Measurements from ENCODE around the gene TP53BP2.
"Not testable (repeated sequence)": the region's sequence is repeated elsewhere in the genome, so short reads cannot be mapped to it uniquely, and the experiment has no call there.

Gene TP53BP2

DNA sequence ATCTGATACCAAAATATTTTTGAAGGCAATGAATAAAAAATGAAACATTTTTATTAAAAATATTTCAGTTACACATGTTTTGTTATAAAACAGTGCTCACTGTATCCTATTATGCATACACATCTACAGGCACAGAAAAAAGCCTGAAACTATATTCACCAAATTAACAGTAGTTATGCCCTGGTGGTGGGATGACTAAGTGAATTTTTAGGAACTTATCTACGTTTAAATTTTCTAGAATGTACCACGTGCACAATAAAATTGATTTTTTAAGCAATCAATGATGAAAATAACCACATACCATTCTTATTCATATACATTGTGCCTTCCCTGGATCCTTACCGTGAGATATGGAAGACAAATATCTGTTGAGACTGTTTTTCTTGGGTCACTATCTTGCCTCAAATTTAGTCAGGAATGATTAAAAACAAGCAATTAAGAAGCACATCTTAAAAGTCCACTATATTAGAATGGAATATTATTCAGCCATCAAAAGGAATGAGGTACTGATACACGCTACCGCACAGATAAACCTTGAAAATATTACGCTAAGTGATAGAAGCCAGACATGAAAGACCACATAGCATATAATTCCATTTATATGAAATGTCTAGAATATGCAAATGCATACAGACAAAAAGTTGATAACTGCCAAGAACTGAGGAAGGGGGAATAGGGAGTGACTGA is 17.4 kb downstream of the TP53BP2 start:
- DNase-seq (ENCODE audit: low read depth) = no peak

DNA sequence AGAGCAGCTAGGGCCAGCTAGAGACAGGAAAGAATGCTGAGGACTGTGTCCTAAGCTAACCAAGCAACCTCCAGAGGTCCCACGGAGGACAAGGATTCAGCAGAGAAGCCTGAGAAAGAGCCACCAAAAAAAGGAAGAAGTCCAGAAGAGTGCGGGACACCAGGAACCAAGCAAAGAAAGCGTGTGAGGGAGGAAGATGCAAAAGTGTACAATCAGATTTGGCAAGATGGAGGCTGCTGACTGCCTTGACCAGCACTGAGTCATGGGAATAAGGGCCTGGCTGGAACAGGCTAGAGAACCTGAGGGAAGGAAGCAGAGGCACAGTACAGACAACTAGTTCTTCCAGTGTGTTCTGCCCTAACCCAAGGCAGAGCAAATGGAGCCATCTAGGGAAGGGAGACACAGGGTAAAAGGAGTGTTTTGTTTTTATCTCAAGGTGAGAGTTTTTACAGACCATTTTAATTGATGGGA is 18.5 kb downstream of the TP53BP2 start:
- DNase-seq (ENCODE audit: low read depth) = no peak

DNA sequence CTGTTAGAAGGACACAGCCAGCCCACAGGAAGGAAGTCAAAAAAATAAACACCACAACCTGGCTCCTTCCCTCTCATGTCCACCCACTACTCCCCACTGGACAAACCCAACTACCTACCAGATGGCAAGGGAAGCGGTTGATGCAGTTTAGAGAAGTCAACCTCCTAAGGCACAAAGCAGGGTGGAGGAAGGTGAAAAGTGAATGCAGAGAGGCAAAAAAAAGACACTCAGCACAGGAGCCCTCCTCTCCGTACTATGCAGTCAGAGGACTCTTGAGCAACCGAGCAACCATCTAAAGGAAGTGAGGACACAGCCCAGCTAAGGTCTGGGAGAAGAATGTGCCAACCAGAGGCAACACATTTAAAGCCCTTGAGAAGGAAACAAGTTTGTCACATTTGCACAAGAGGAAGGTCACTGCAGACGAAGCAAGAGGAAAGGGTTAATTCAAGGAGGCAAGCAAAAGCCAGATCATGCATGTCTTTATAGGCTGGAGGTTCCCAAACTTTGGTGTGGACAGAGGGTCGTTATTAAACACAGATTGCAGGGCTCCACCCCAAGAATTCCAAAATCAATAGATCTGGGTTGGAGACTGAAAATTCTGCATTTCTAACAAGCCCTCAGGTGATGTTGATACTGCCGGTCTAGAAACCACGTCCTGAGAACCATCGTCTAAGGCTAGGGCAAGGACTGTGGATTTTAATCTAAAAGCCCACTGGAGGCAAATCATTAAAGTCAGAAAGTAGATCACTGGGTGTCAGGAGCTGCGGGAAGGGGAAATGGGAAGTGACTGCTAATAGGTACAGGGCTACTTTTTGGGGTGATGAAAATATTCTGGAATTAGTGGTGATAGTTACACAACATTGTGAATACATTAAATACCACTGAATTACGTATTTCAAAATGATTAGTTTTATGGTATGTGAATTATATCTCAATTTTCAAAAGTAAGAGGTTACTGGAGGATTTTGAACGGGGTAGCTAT is 19.7 kb downstream of the TP53BP2 start:
- no peak for DNase-seq (ENCODE audit: low read depth)

DNA sequence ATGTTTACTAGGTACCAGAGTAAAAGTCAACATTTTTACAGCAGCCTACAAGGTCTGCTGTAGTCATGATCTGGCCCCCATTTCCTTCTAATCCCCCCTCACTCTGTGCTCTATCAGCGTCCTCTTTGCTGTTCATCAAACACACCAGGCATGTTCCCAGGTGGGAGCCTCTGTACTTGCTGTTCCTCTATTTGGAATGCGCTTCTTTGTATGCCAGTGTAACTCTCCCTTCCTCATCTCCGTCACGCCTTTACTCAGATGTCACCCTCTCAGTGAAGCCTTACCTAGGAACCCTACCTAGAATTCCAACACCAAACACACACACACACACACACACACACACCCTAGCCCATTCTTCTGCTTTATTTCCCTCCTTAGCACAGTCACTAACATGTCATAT is 21.0 kb downstream of the TP53BP2 start:
- no peak for DNase-seq (ENCODE audit: low read depth)

DNA sequence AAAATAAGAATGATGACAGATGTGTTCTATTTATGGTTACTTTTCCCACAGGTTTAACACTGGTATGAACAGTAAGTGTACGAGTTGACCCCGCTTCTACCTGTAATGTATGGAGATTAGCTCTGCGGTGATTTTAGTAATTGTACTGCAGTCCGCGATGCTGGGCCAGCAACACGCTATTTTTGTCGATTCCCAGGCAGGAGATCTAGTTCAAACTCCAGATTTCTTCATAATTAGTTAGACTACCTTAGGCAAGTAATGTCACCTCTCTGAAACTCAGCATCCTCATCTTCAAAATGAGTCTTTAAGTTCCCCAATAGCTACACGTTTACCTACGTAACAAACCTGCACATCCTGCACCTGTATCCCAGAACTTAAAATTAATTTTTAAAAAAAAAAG is 21.5 kb downstream of the TP53BP2 start:
- DNase-seq (ENCODE audit: low read depth) = no peak

DNA sequence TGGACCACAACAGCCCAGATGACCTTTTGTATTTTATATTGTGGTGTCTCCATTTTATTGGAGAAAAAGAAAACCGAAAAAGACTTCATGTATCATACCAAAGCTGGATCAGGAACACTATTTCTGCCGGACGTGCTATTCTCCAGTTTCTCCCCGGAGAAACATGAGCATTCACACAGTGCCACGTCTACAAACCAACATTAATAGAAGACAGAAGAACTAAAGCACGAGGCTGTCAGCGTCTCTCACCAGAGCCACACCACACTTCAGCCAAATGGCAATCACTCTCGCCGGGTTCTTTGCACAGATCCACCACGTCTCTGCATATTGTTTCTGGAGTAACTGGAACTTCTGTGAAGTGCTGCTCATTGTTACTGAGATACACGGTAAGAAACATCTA is 24.8 kb downstream of the TP53BP2 start:
- no peak for DNase-seq (ENCODE audit: low read depth)

DNA sequence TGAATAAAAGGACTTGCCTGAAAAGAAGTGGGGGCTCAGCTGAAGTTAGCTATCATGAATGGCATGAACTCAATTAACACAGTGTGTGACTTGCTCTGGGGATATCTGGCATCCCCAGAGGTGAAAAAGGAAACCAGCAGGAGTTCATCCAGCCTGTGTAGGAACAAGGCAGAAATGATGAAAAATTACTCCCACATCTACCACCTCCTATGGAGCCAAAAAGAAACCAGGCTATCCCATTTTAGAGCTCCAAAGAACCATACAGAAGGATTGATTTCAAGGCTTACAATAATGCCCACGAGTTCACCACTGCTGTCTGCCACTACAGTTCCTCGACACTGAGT is 25.3 kb downstream of the TP53BP2 start:
- no peak for DNase-seq (ENCODE audit: low read depth)

DNA sequence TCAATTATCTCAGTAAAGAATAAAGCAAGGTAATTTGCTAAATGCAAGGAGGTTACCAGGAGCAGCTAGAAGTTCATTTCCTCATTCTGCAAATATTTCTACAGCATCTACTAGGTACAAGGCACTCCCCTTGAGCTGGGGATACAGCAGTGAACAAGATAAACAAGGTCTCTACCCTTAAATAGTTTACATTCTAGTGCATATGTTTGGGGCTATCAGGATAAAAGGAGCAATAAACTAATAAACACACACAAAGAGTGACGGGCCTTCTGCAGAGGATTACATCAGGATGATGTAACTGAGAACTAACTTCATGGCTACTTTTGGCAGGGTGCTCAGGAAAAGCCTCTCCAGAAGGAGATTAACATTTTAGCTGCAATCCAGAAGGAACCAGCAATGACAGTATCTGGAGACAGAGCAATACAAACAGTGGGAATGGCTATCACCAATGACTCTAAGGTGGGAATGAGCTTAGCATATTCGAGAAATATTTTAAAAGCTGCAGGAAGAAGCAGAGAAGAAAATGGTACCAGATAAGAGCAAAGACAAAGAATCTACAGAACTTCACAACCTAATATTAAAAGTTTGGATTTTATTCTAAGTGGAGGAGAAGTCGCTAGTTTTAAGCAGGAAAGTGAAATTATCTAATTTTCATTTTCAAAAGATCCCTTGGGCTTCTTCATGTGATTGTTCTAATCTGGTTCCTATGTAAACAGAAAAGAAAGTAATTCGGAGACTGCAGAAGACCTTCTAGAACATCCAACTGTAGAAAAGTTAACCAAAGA is 25.8 kb downstream of the TP53BP2 start:
- no peak for DNase-seq (ENCODE audit: low read depth)

DNA sequence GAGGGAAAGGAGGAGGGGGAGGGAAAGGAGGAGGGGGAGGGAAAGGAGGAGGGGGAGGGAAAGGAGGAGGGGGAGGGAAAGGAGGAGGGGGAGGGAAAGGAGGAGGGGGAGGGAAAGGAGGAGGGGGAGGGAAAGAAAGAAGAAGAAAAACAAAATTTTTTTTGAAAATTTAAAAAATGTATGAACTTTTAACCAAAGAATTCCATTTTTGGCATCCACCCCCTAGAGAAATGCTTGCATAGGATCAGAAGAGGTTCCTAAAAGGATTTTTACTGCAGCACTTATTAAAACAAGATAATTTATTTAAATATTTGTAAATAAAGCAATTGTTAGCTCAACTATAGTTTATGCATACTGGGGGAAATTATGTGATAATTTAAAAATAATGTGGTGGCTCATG is 28.5 kb downstream of the TP53BP2 start:
- DNase-seq (ENCODE audit: low read depth) = not testable (repeated sequence)

DNA sequence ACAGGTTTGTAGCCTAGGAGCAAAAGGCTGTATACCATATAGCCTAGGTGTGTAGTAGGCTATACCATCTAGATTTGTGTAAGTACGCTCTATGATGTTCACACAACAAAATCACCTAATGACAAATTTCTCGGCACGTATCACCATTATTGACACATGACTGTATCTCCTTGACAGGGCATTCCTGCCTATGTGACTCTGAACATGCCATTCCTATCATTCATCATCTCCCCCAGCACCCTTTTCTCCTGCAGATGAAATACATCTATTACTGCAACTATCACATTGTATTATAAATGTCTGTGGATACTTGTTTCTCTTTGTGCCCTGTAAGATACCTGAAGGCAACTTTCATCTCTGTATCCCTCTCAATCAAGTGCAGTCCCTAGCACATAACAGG is 29.9 kb downstream of the TP53BP2 start:
- no peak for DNase-seq (ENCODE audit: low read depth)

DNA sequence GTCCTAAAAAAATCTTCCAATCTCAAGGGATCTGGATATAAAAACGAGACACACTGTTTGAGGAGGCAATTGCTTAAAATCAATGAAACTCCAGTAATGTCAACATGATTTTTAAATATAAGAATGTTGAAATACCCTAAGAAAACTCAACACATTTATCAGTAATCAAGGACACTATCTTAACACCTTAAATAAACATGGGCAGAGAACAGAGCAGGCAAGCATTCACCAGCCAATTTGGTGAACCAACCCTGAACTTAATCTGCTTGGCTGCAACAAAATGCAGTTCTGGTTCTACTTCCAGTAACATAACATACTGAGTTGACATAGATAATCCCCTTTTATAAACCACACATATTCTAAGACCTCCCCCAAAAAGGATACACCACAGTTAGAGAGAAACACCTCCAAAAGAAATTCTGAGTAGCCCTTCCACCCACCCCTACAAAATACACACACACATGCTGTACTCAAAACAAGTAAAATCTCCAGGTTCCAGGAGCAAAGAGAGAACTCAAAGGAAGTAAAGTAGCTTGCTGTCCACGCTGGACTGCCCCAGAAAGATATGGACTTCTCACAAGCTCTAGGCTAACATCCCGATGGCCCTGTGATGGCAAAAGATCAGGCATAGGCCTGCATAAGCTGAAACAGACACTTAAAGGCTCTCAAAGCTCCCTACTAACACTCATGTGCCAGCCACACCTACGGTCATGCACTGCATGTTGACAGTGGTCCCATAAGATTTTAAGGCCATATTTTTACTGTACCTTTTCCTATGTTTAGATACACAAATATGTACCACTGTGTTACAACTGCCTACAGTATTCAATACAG is 30.5 kb downstream of the TP53BP2 start:
- no peak for DNase-seq (ENCODE audit: low read depth)

DNA sequence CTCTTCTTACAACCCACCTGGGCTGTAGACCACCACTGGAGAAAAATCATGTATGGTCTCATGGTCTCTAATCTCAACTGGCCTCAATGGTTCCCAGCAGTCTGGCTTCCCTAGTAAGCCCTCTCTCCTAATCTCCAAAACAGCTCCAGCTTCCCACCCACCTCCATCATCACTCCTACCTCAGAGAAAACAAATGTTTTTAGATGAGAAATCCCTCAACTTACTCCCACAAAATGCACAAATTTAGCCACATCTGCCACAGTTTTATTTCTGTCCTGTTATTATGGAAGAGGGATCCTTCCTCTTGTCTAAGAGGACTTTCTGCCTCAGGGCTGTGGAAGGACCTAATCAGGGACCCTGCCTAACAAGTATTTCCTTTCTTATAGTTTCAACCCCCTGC is 32.1 kb downstream of the TP53BP2 start:
- no peak for DNase-seq (ENCODE audit: low read depth)

DNA sequence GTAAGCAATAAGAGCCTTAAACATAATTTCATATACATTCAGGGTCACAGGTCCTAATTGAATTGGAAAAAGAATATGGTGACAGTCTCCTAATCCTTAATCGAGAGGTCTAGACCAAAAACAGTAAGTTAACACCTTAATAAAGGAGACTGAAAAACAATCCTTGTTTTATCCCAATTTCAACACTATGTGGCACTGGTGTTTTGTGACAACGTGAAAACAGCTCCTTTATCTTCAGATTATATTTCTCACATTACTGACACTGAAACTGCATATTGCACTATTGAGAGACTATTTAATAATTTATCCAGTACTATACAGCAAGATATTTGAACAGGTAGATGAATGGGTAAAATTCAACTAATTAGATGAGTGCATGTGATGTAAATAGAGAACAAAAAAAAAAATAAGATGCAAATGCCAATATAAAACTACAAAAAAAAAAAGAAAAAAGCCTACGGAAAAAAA is 34.1 kb downstream of the TP53BP2 start:
- no peak for DNase-seq (ENCODE audit: low read depth)

DNA sequence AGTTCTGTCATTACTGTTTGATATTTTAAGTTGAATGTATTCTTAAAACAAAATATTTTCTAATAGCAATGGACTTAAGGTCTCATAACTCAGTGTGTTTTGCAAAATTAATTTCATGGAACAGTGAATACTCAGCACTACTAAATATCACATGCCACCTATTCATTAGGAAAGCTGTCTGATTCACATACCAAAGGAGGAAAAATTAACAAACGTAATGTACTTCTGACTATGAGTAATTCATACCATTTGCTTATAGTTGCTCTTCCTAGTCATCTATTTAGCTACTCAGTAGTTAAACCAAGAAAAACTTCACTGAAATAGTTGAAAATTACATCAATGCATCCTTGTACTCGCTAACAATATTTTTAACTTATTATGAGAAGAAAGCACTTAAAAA is 35.2 kb downstream of the TP53BP2 start:
- DNase-seq (ENCODE audit: low read depth) = no peak

DNA sequence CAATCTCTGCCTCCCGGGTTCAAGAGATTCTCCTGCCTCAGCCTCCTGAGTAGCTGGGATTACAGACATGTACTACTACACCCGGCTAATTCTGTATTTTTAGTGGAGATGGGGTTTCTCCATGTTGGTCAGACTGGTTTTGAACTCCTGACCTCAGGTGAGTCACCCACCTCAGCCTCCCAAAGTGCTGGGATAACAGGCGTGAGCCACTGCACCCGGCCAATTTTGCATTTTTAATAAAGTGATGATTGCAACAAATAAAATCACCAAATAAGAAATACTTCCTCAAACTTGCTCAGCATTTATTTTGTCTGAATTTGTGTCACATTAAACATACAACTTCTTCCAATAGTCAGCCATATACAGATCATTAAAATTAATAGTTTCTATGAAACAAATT is 35.8 kb downstream of the TP53BP2 start:
- not testable (repeated sequence) for DNase-seq (ENCODE audit: low read depth)

DNA sequence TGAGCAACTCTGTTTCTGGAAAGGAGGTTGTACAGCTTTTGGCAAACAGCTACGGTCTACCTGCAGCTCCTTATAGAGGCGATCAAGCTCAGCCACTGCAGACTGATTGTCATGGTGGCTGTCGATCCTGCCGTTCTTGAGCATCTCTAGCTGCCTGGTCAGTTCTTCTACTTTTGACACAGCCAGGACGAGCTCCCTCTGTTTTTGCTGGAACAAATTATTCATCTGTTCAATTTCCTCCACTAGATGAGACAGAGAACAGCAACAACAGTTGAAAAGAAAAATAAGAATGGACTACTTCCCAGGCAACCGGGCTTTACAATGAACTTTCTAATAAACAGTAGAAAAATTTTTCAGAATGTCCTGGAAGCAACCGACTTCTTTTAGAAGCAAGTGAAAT is 42.5 kb downstream of the TP53BP2 start:
- DNase-seq (ENCODE audit: low read depth) = no peak

DNA sequence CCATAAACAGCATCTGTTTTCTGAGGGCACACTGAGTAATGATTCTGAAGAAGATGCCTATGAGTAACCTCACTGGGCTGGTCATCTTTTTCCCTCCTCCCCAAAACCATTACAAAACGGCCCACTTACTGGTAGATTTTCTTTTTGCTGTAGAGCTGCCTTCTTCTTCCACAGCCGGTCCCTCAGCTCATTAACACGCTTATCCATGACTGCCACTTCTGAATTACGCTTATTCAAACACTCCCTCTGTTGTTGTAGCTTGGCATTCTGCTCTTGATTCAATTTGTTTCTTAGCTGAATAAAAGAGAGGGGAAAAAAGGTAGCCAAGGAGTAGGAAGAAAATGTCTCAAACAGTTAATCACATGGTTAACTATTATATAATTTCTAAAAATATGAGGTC is 43.1 kb downstream of the TP53BP2 start:
- no peak for DNase-seq (ENCODE audit: low read depth)

DNA sequence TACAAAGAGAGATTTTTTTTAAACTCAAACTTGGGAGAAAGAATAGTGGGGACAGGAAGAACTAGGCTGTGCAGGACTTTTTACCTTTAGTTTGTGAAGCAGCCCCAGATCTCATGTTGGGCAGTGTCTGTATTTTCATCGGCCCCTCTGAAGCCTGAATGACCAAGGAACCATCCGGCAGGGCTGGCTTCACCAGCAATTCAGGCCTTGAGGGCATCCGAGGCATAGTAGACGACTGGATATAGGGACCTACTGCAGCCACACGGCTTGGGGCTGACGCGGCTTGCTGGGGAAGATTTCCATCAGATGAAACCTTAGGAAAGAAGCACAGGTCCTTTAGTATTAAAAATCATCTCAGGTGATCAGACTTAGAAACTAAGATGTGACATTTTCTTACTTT is 43.7 kb downstream of the TP53BP2 start:
- no peak for DNase-seq (ENCODE audit: low read depth)

DNA sequence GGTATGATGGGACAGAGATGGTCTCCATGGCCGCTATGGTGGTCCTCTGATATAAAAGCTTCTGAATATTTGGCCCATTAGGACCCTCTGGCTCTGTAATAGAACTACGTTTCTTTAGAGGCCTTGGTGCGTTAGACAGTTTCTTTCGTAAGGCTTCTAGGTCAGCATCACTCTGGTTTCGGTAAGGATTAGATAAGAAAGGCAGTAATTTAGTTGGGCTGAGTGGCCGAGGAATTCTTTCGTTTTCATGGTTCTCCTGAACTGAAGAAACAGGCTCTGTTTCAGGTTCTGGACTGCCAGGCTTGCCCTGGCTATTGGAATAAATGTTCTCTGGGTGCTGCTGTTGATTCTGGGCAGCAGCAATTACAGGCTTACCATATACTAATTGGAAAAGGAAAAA is 49.5 kb downstream of the TP53BP2 start:
- no peak for DNase-seq (ENCODE audit: low read depth)

DNA sequence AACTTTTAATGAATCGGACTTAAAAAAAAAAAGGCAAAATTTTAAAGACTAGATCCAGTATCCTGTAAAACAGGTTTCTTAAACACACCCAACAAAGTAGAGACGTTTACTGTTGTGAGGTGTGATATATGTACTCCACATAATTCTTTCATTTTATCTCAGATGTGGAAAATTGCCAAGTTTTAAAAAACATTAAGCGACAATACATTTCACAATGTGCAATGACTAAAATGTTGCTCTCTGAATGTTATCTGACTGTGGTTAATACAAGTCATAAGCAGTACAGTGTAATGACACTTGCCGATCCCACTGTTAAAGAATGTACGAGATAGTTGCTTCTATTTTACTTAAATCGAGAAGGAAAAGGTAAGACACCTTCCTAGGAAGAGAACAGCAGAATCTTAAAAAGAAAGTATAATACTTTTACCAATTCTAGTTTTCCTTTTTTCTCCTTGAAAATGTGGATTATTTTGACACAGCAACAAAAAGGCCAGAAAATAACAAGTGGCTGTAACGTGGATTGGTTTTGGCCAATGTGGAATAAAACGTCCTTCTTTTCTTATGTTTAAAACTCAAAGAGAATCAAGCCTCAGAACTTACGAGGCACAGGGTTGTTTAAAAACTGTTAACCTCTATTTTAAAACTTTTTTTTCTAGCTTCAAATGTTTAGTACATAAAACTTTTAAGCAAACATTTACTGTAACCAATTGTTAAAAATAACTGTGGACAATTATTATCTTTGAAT is 51.4 kb downstream of the TP53BP2 start:
- no peak for DNase-seq (ENCODE audit: low read depth)

DNA sequence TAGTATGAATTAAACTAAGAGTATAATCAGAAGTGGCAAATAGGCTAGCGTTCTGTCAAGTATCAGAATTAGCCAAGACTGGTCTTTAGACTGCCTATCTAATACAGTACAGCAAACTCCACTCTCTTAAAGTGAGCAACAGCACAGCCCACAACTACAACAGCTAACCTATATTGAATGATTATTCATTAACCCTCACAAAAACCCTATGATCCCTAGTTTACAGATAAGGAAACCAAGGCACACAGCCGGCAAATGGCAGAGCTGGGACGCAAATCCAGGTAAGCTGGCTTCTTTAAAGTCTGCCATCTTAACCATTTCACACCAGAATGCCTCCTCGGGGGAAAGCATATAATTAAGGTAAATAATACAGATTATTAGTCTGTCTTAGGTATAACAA is 52.0 kb downstream of the TP53BP2 start:
- DNase-seq (ENCODE audit: low read depth) = no peak
